Retina (tissue), 1 donor: ENCODE measurements around the gene LAT.
"Not testable (repeated sequence)": the region's sequence is repeated elsewhere in the genome, so short reads cannot be mapped to it uniquely, and the experiment has no call there.

Source experiments
- DNase-seq: peaks from one replicate; pipeline ENCODE4 v3.0.0-alpha.2; 2016

Gene LAT

DNA sequence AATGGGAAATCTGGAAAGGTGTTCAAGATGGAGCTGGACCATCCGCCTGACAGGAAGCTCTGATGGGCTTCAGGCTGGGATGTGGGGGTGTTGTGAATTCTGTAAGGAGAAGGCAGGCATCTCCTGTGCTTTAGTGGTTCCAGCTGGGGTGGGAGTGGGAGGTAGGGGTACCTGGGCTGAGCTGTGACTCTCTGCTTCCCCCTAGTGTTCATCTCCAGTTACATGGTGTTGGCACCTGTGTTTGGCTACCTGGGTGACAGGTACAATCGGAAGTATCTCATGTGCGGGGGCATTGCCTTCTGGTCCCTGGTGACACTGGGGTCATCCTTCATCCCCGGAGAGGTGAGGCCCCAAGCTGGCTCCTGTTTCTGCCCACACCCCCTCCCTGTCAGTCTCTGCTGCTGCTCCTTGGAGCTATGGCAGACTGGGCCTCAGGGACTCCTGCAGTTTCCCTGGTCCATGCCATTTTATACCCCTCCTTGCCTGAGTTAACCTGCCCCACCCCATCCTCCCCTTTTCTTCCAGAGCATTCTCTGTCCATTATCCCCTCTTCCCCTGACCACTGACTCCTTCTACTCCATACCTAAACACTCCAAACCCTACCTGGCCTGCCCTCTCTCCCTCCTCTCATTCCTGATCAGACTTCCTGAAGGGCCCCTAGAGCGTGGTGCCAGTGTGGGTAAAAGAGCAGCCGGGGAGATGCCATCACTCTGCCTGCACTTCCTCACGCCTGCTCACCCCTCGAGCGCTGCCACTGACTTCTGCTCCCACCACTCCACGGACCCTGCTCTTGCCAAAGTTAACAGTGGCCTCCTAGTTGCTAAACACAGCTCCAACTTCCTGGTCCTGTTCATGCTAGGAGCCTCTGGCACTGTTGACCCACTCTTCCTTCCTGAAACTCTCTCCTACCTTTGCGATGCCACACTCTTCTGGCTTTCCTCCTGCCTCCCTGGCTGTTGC is 6.9 kb upstream of the LAT start:
- DNase-seq = no peak

GRCh38 chr16:28980330-28980729 is 4.5 kb upstream of the LAT start:
- not testable (repeated sequence) for DNase-seq

DNA sequence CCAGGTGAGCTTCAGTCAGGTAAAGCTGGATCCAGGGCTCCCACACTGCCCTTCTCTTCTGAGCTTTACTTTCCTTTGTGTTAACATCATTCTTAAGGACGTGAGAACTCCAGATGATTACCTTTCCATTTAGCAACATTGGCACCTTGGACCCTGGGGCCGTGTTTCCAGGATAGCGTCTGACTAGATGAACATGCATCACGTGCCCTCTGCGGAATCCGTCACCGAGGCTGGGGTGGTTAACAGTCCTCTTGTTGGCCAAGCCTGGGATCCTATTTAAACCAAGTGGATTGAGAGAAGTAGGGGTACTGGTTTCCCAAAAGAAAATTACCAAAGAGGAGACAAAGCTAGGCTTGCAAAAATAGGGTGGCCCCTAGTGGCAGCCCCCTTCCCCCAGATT is 3.9 kb upstream of the LAT start:
- no peak for DNase-seq

DNA sequence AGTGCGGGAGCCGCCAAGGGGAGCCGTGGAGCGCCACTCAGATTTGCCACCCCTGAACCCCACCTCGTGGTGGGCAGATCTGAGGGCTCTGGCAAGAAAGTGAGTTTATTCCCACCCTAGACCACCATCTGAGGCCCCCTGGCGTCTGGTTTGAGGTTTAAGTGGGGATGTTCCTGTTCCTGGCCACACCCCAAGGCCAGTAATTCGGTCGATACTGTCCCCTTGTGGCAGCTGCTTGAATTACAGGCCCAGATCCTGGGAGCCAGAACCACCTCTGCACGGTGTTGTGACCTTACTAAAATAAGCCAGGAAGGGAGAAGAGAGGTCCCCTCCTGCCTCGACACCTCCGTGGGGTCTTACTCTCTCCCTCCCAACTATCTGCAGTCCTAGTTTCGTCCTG is 3.3 kb upstream of the LAT start:
- no peak for DNase-seq

DNA sequence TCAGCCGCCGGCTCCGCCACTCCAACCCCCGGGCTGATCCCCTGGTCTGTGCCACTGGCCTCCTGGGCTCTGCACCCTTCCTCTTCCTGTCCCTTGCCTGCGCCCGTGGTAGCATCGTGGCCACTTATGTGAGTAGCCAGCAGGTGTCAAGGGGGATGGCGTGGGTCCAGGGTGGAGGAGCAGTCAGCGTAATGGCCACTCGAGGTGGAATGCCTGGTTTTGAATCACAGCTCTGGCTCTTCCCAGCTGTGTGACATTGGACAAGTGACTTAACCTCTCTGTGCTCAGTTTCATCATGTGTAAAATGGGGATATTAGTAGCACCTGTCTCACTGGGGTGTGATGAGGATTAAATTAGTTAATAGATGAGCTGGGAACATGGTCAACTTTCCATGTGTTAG is 2.4 kb upstream of the LAT start:
- no peak for DNase-seq

- DNase-seq = no peak
Observed at GRCh38 chr16:28982949-28983348, 1.9 kb upstream of the LAT start.

DNA sequence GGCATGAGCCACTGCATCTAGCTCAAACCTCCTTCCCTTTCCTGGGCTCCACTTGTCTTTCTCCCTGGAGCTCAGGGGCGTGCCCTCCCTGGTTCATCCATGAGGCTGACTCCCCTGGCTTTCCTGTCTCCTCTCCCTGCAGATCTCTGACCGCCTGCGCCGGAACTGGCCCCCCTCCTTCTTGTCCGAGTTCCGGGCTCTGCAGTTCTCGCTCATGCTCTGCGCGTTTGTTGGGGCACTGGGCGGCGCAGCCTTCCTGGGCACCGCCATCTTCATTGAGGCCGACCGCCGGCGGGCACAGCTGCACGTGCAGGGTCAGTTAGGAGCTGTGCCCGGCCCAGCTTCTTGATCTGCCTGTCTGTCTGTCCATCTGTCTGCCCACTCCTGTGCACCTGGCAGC is 1.2 kb upstream of the LAT start:
- DNase-seq = no peak

DNA sequence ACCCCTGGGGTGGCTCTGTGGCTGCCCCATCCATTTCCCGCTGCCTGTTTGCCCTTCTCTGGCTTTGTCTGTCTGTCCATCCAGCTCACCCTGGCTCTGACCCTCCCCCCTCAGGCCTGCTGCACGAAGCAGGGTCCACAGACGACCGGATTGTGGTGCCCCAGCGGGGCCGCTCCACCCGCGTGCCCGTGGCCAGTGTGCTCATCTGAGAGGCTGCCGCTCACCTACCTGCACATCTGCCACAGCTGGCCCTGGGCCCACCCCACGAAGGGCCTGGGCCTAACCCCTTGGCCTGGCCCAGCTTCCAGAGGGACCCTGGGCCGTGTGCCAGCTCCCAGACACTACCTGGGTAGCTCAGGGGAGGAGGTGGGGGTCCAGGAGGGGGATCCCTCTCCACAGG is 761 bp upstream of the LAT start:
- no peak for DNase-seq

DNA sequence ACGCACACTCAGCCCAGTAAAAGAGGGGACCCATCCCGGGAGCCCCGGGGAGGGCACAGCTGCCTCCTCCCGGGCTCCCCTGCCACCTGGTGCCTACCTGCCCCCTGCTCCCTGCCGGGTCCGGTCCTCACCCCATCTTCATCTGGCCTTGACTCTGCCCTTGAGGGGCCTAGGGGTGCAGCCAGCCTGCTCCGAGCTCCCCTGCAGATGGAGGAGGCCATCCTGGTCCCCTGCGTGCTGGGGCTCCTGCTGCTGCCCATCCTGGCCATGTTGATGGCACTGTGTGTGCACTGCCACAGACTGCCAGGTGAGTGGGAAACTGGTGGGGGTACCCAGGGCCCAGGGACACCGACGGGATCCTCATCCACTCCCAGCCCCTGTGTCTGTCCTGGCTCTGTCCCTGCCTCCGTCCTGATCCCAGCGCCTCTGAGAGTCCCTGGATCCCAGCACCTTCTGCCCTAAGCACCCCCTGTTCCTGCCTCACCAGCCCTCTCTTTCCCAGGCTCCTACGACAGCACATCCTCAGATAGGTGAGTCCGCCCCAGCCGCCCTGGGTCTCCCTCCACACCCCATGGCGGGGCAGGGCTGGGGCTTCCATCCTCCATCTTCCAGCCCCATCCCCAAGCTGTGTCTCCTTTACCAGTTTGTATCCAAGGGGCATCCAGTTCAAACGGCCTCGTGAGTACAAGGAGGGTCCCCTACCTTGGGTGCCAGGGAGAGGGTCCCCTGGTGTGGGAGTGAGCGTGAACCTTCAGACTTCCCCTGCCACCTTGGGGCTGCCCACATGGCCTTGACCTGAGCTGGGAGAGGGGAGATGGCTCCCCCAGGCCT is 574 bp downstream of the LAT start:
- DNase-seq = no peak

DNA sequence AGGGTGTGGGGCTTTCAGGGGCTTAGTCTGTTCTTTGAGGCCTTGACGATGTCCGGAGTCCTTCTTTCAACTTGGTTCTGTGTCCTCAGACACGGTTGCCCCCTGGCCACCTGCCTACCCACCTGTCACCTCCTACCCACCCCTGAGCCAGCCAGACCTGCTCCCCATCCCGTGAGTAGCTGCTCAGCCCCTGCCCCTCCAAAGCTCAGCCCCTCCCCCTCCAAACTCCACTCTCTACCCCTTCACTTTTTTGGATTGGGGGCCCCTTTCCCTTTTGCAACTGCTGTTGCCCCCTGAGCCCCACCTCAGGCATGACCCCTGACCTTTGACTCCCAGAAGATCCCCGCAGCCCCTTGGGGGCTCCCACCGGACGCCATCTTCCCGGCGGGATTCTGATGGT is 1.2 kb downstream of the LAT start:
- no peak for DNase-seq

- no peak for DNase-seq
Observed at GRCh38 chr16:28986492-28986891, 1.6 kb downstream of the LAT start.

DNA sequence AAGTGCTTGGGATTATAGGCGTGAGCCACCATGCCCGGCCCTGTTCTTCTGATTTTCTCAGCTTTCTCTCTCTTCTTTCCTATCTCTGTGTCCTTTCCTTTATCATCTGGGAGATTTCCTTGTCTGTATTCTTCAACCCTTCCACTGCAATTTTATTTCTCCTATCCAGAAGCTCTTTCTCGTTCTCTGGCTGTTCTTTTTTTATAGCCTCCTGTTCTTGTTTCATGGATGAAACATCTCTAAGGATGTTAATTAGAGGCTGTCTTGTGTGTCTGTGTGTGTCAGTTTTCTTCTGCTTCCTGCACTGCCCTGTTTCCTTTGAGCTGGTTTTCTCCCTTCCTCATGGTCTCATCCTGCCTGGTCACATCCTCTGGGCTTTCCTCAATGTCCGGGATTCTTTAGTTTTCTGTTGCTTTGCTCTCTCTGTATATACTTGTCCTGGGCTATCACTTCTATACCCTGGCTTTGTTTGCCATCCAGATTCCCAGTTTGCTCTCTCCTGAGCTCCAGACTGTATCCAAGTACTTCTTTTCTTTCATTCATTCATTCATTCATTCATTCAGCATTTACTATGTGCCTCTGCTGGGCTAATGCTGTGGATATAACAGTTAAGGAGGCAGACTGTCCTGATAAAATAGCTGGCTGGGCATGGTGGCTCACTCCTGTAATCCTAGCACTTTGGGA is 2.5 kb downstream of the LAT start:
- DNase-seq = no peak

DNA sequence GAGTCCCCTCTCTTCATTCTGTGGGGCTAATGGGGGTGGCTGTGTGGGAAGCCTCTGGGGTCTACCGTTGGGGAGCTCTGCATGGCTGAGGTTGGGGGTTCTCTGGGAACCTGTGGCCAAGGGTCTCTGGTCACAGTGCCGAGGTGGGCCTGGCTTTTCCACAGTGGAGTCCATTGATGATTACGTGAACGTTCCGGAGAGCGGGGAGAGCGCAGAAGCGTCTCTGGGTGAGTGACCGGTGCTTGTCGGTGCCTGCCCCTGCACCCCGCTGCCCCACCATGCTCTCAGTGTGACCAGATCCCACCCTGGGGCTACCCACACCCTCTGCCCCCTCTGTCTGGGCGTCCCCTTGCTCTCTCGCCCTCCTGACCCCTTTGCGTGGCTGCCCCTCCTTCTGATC is 4.5 kb downstream of the LAT start:
- no peak for DNase-seq

- DNase-seq = no peak
Observed at GRCh38 chr16:28990375-28991040, 5.7 kb downstream of the LAT start.

GRCh38 chr16:28991687-28992086 is 6.8 kb downstream of the LAT start:
- no peak for DNase-seq

DNA sequence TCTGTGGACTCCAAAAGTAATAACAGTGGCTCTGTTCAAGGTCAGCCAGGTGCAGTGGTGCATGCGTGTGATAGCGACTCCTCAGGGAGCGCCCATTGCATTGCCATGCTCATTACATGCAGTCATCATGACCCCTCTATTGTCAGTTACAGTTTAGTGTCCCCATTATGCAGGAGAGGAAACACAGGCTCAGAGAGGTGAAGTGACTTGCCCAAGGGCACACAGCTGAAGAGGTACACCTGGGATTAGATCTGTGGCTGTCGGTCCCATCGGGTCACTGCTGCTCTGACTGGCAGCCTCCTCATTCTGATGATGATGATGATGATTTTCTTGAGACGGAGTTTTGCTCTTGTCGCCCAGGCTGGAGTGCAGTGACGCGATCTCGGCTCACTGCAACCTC is 7.6 kb downstream of the LAT start:
- no peak for DNase-seq

- DNase-seq = no peak
Observed at GRCh38 chr16:28998837-28999236, 14.0 kb downstream of the LAT start.

DNA sequence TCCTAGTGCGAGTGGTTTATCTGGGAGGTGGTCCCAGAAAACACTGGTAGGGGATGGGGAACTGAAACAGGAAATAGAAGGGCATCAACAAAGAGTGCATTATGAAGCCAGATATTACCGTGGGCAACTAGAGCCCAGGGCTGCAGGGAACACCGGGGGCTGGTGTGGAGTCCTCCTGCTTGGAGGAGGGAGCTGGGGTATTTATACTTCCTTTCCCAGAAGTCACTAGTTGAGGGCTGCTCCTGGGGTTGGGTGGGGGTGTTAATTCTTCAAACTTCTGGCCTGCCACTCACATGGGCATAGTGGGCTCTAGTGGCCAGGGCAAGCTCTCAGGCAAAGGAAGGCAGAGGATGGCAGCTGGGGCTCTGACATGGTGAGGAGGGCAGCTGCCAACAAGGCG is 14.7 kb downstream of the LAT start:
- no peak for DNase-seq

DNA sequence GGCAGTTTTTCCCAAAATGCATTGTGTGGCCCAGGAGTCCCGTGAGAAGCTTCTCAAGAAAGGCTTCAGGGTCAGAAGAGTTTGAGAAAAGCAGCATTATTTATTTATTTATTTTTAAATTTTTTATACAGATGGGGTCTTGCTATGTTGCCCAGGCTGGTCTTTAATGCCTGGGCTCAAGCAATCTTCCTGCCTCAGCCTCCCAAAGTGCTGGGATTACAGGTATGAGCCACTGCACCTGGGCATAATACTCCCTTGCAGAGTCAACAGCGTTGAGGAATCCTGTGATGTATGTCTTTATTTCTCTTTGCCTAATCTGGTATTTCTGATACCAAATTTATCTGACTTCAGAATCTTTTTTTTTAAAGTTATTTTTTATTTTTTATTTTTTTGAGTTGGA is 15.2 kb downstream of the LAT start:
- no peak for DNase-seq

GRCh38 chr16:29004496-29005139 is 19.8 kb downstream of the LAT start:
- DNase-seq = not testable (repeated sequence)

GRCh38 chr16:29007730-29008593 is 23.1 kb downstream of the LAT start:
- no peak for DNase-seq
